ENCODE results near the gene PIGZ.

Gene PIGZ

DNA sequence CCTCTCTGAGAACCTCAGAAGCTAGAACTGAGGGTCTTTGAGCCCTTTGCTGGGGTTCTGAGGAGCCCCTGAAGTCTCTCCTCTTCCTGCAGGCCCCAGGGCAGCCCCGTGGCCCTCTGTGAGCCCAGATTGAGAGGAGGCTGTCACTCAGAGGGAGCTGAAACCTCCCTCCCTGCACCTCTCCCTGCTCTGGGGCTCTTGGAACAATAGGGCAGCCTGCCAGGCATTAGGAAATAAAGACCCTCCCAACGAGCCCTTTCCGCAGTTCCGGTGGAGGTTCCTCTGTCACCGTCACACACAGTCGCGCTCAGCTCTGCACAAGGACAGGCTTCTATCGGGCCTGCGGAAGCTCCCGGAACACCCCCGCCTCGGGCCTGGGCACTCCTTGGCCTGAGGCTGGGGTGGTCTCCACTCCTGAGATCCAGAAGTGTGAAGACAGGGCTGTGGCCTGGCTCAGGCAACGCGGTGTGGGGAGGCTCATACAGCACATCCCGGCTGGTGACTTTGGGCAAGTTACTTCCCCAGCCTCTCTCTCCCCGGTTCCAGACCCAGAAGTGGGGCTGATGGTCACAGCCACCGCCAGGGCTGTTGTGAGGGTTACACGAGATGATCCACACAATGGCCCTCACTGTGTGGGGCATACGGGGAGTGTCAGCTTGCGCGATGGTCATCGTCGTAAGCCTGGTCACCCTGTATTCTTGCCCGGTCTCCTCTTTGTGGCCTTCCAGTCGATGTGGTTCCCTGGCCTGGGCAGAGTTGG lies 43.3 kb upstream of the PIGZ start:
- TF ChIP-seq, protein P1, sequence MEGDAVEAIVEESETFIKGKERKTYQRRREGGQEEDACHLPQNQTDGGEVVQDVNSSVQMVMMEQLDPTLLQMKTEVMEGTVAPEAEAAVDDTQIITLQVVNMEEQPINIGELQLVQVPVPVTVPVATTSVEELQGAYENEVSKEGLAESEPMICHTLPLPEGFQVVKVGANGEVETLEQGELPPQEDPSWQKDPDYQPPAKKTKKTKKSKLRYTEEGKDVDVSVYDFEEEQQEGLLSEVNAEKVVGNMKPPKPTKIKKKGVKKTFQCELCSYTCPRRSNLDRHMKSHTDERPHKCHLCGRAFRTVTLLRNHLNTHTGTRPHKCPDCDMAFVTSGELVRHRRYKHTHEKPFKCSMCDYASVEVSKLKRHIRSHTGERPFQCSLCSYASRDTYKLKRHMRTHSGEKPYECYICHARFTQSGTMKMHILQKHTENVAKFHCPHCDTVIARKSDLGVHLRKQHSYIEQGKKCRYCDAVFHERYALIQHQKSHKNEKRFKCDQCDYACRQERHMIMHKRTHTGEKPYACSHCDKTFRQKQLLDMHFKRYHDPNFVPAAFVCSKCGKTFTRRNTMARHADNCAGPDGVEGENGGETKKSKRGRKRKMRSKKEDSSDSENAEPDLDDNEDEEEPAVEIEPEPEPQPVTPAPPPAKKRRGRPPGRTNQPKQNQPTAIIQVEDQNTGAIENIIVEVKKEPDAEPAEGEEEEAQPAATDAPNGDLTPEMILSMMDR (IDR thresholded peaks at IDR 0.05) = no peak

DNA sequence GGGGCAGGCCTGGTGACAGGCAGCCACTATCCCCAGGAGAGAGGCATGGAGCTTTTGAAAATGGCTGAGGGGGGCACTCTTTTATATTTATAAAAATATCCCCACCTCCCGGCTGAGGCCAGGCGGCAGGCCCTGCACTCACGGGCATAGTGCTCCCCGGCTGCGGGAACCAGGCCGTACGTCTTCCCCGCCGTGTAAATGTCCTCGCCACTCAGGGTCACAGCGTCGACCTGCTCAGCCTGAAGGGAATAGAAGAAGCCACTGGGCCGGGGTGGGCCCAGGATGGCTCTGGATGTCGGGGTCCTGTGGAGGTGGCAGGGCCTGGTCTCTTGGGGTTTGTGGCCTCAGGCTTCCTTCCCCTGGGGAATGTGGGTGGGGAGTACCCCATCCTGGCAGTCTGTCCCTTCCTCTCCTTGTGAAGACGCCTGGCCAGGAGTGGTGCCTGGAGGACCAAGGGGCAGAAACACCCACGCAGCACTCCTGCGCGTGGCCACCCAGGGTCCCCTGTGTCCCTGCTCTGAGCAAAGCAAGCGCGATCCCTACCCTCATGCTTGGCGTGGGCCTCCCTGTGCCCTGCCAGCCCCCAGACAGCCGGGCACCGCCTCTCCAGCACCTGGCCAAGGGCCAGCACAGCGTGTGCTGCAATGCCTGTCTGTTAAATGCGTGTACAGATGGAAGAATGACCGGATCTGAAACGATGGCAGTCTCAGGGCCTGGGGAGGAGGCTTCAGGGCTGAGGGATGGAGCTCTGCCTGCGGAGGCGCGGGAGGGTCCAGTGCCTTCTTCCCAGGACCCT lies 42.1 kb upstream of the PIGZ start:
- TF ChIP-seq, protein P1 (IDR thresholded peaks at IDR 0.05) = no peak

DNA sequence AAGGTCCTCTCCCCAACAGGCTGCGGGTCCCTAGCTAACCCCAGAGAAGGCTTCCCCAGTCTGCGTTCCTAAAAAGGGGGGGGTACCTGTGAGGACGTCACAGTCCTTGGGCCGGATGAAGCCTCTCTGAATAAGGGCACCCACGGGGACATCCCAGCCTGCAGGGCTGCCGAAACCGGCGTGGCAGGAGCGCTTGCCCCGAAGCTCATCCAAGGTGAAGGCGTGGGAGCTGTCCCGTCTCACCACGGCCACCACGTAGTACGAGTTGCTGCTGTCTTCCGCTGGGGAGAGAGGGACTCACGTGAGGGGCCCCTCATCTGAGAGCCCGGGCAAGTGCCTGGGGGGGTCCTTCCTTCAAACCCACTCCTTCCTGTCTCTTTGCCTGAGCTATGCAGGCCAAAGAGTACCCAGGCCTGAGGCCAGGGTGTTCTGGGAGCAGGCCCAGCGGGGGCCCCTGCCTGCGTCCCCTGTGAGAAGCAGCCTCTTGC lies 40.9 kb upstream of the PIGZ start:
- TF ChIP-seq, protein P1 (IDR thresholded peaks at IDR 0.05) = no peak

DNA sequence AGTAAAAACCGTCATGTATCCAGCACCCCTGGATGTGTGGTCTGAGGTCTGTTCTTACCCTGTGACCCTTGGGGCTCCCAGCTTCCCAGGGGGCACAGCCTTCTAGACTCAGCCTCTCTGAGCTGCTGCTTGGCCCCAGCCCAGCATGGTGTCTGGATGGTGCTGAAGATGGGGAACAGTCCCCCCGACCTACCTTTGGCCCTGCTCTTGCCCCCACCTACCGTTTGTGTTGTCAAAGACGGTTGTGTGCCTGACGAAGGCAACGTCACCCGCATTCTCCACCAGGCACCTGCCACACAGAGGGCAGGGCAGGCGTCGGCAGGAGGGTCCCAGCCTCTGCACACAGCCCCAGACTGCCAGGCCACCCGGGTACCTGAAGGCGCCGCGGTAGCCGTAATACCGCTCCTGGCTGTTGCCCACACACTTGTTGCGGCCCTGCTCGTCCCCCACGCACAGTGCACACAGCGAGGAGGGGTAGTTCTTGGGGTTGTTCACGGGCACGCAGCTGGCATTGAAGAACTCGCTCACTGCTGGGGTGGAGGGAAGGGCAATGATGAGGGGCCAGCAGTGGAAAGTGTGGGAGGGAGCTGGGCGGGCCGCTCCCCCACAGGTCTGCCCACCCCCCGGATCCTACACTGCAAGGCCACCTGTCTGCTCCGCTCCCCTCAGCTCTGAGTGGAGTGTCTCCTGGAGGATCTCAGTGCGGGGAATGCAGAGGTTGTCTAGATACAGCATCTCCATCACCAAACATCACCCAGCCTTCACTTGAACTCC lies 40.0 kb upstream of the PIGZ start:
- TF ChIP-seq, protein P1 (IDR thresholded peaks at IDR 0.05) = no peak

GRCh38 chr3:197007953-197008352 lies 39.3 kb upstream of the PIGZ start:
- TF ChIP-seq, protein P1 (IDR thresholded peaks at IDR 0.05) = no peak

- TF ChIP-seq, protein P1 (IDR thresholded peaks at IDR 0.05) = no peak
Observed at GRCh38 chr3:197007296-197007940, 38.8 kb upstream of the PIGZ start.

GRCh38 chr3:197006860-197007259 lies 38.2 kb upstream of the PIGZ start:
- TF ChIP-seq, protein P1 (IDR thresholded peaks at IDR 0.05) = no peak
